Astrocyte (in vitro differentiated cells and primary cell): ENCODE results near the gene PTCH2. TPM values are rescaled to one million over a fixed set of nuclear protein-coding genes. Genes with fewer than 3 reads are reported as not detected.

ENCODE experiments used
- DNase-seq: peaks from one replicate; pipeline ENCODE4 v3.0.0-alpha.2; 2010; ENCODE audit warnings: low read depth
- FAIRE-seq: peaks from 2 replicates; lab custom pipeline; 2011; peaks lifted over from hg19 to GRCh38; lab: Jason Lieb, UNC
- H2AFZ ChIP-seq: 2 replicates; pipeline ENCODE4 v1.6.0; 2012; ENCODE audit warnings: low read depth, low read length, inconsistent platforms
- H3K27ac ChIP-seq: 2 replicates; pipeline ENCODE4 v1.5.1; 2011; ENCODE audit warnings: low read depth, low read length, inconsistent platforms
- H3K27me3 ChIP-seq: 2 replicates; pipeline ENCODE4 v1.6.0; 2011; ENCODE audit warnings: low read length, inconsistent platforms; ENCODE audit not compliant: insufficient read depth
- H3K36me3 ChIP-seq: 2 replicates; pipeline ENCODE4 v1.5.1; 2011; ENCODE audit warnings: low read length, inconsistent platforms; ENCODE audit not compliant: insufficient read depth
- H3K4me1 ChIP-seq: 2 replicates; pipeline ENCODE4 v1.5.1; 2011; ENCODE audit warnings: low read length, inconsistent platforms; ENCODE audit not compliant: insufficient read depth
- H3K4me2 ChIP-seq: 2 replicates; pipeline ENCODE4 v1.6.0; 2012; ENCODE audit warnings: low read length, inconsistent platforms
- H3K4me3 ChIP-seq: 2 replicates; pipeline ENCODE4 v1.5.1; 2011; ENCODE audit warnings: low read depth, mild to moderate bottlenecking, low read length, inconsistent platforms; ENCODE audit not compliant: insufficient read depth
- H3K79me2 ChIP-seq: 2 replicates; pipeline ENCODE4 v1.6.0; 2012; ENCODE audit warnings: mild to moderate bottlenecking, low read length, inconsistent platforms; ENCODE audit not compliant: insufficient read depth
- H3K9ac ChIP-seq: 2 replicates; pipeline ENCODE4 v1.6.0; 2012; ENCODE audit warnings: mild to moderate bottlenecking, low read length, inconsistent platforms
- H3K9me3 ChIP-seq: 2 replicates; pipeline ENCODE4 v1.5.1; 2012; ENCODE audit warnings: low read depth, mild to moderate bottlenecking, low read length, inconsistent platforms; ENCODE audit not compliant: insufficient read depth
- H4K20me1 ChIP-seq: 2 replicates; pipeline ENCODE4 v1.6.0; 2012; ENCODE audit warnings: low read length, inconsistent platforms; ENCODE audit not compliant: insufficient read depth
- H3K27ac Mint-ChIP-seq: one replicate; pipeline ENCODE4 v1.8.0; 2021; ENCODE audit warnings: mild to moderate bottlenecking, mixed read lengths; ENCODE audit not compliant: unreplicated experiment
- H3K27me3 Mint-ChIP-seq: one replicate; pipeline ENCODE4 v1.8.0; 2021; ENCODE audit warnings: low read depth, mixed read lengths; ENCODE audit not compliant: unreplicated experiment
- H3K36me3 Mint-ChIP-seq: one replicate; pipeline ENCODE4 v1.8.0; 2021; ENCODE audit warnings: low read depth, mixed read lengths; ENCODE audit not compliant: unreplicated experiment
- H3K4me1 Mint-ChIP-seq: one replicate; pipeline ENCODE4 v1.8.0; 2021; ENCODE audit warnings: low read depth, mixed read lengths; ENCODE audit not compliant: unreplicated experiment
- H3K4me3 Mint-ChIP-seq: one replicate; pipeline ENCODE4 v1.8.0; 2021; ENCODE audit warnings: mild to moderate bottlenecking, moderate library complexity, mixed read lengths; ENCODE audit not compliant: unreplicated experiment
- H3K9me3 Mint-ChIP-seq: one replicate; pipeline ENCODE4 v1.8.0; 2021; ENCODE audit warnings: mild to moderate bottlenecking, mixed read lengths; ENCODE audit not compliant: unreplicated experiment
- EZH2 ChIP-seq: IDR thresholded peaks from 2 replicates; pipeline ENCODE4 v1.6.1; 2012; ENCODE audit warnings: mild to moderate bottlenecking, low read length, inconsistent platforms; ENCODE audit not compliant: insufficient read depth
- total RNA-seq: library from RNA; stranded (reverse); gene quantifications from 2 replicates; pipeline ENCODE4 v1.2.1, GENCODE V29; 2021
- TF ChIP-seq, protein P1 (sequence below): IDR thresholded peaks from 2 replicates; pipeline ENCODE4 v1.5.1; 2011; ENCODE audit warnings: low read depth, mild to moderate bottlenecking, inconsistent platforms, low read length, moderate library complexity; ENCODE audit not compliant: insufficient read depth

PTCH2 gene
- total RNA-seq, 1 donor from 2014 or later: 0.89 TPM

DNA sequence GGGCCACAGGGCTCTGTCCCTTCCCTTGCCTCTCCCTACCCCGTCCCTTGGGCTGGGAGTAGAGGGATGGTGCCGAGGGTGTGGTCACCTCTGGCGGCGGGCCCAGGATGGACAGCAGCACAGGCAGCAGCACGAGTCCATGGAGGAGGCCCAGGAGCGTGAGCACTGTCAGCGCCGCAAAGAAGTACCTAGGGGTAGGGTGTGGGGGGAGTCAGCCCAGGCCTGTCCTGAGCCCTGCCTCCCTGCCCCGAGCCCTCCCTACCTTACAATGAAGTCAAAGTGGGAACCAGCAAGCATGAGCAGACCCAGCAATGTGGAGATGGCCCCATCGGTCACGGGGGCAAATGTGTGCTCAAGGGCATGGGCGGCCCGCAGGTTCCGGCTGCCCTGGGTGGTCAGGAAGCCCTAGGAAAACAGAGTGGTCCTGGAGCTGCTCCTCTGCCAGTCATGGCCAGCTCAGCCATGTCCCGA is 20.0 kb downstream of the PTCH2 start:
- no peaks in the 10 kb centered on the region for H3K79me2 ChIP-seq
- Mint-ChIP-seq H3K27me3 (peaks cover 2% of the 10 kb centered on the region), H3K9me3 (peaks cover 2% of the 10 kb centered on the region), H3K4me3 (no peak overlapping the region), H3K4me1 (peaks cover 4% of the 10 kb centered on the region), H3K36me3 (peaks cover 1% of the 10 kb centered on the region), H3K27ac (no peak overlapping the region)
- FAIRE-seq: no peak
- H3K9me3 ChIP-seq: no peaks in the 10 kb centered on the region
- H3K4me1 ChIP-seq: peaks cover 11% of the 10 kb centered on the region
- H3K9ac ChIP-seq: no peak overlapping the region
- no peak overlapping the region for H2AFZ ChIP-seq
- TF ChIP-seq, protein P1, sequence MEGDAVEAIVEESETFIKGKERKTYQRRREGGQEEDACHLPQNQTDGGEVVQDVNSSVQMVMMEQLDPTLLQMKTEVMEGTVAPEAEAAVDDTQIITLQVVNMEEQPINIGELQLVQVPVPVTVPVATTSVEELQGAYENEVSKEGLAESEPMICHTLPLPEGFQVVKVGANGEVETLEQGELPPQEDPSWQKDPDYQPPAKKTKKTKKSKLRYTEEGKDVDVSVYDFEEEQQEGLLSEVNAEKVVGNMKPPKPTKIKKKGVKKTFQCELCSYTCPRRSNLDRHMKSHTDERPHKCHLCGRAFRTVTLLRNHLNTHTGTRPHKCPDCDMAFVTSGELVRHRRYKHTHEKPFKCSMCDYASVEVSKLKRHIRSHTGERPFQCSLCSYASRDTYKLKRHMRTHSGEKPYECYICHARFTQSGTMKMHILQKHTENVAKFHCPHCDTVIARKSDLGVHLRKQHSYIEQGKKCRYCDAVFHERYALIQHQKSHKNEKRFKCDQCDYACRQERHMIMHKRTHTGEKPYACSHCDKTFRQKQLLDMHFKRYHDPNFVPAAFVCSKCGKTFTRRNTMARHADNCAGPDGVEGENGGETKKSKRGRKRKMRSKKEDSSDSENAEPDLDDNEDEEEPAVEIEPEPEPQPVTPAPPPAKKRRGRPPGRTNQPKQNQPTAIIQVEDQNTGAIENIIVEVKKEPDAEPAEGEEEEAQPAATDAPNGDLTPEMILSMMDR: no peak
- TF ChIP-seq EZH2: no peak
- no peak overlapping the region for H3K27ac ChIP-seq
- no peaks in the 10 kb centered on the region for H3K36me3 ChIP-seq
- no peak for DNase-seq
- H4K20me1 ChIP-seq: no peaks in the 10 kb centered on the region
- H3K4me3 ChIP-seq: no peak overlapping the region
- H3K4me2 ChIP-seq: no peak overlapping the region
- H3K27me3 ChIP-seq: no peaks in the 10 kb centered on the region

DNA sequence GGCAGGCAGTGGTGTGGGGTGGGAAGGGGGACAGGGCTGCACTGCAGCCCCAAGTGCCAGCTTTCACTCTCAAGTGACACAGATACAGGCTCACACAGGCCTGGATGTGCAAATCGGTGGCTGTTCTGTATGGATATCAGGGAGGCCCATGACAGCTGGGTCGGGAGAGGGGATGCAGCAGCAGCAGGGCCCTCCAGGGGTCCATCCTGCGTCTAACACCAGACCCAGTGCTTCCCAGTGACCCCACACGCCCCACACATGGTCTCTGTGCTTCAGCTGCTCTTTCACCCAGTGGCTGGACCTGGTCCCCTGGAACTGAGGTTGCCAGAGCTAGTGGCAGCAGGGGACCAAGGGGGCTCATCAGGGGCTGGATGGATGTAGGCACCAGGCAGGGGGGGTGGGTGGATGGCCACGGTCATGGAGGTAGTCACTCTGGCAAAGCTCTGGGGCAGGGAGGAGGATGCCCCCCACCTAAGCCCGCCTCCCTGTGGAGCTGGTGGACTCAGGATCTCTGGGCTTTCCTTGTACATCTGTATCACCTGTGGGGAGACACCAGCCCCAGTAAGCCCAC is 20.8 kb downstream of the PTCH2 start:
- Histone ChIP-seq H3K27me3 (no peaks in the 10 kb centered on the region), H3K79me2 (no peaks in the 10 kb centered on the region), H3K4me1 (peaks cover 11% of the 10 kb centered on the region), H3K4me3 (no peak overlapping the region), H3K9ac (no peak overlapping the region), H3K36me3 (no peaks in the 10 kb centered on the region), H3K27ac (no peak overlapping the region), H3K4me2 (no peak overlapping the region), H2AFZ (no peak overlapping the region), H4K20me1 (no peaks in the 10 kb centered on the region), H3K9me3 (no peaks in the 10 kb centered on the region)
- H3K4me3 Mint-ChIP-seq: no peak overlapping the region
- FAIRE-seq: no peak
- H3K27me3 Mint-ChIP-seq: peaks cover 2% of the 10 kb centered on the region
- TF ChIP-seq, protein P1: no peak
- no peak for TF ChIP-seq EZH2
- DNase-seq: no peak
- H3K4me1 Mint-ChIP-seq: peaks cover 8% of the 10 kb centered on the region
- no peak overlapping the region for H3K27ac Mint-ChIP-seq
- peaks cover 5% of the 10 kb centered on the region for H3K9me3 Mint-ChIP-seq
- peaks cover 2% of the 10 kb centered on the region for H3K36me3 Mint-ChIP-seq

DNA sequence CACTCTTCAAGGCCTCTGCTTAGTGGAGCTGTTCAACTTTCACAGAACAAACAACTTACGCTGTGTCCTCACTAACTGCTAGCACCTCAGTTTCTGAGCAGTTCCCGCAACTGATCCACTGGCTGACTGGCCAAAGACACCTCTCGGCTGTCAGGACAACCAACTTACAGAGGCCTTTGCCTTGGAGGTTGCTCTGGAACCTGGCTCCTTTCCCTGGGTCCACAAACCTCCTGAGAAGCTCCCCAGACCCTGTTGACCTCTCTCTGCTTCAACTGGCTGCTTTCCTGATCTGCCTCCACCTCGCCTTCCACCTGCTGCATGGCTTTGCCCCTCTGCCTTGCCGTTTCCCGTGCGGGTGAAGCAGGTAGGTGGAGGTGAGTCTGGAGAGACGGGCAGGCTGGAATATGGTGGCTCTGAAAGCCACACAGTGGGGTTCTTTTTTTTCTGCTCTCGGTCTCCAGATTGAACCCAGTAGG is 21.8 kb downstream of the PTCH2 start:
- no peak for FAIRE-seq
- H3K79me2 ChIP-seq: no peaks in the 10 kb centered on the region
- peaks cover 3% of the 10 kb centered on the region for H3K36me3 ChIP-seq
- H3K4me1 Mint-ChIP-seq: peaks cover 8% of the 10 kb centered on the region
- no peaks in the 10 kb centered on the region for H4K20me1 ChIP-seq
- H3K27me3 ChIP-seq: no peaks in the 10 kb centered on the region
- H3K4me3 Mint-ChIP-seq: no peak overlapping the region
- no peak overlapping the region for H3K27ac ChIP-seq
- no peak overlapping the region for H3K9ac ChIP-seq
- H3K9me3 Mint-ChIP-seq: peaks cover 4% of the 10 kb centered on the region
- H3K4me2 ChIP-seq: no peak overlapping the region
- H3K36me3 Mint-ChIP-seq: peaks cover 2% of the 10 kb centered on the region
- H2AFZ ChIP-seq: no peak overlapping the region
- TF ChIP-seq, protein P1: no peak
- no peak for TF ChIP-seq EZH2
- H3K27me3 Mint-ChIP-seq: peaks cover 2% of the 10 kb centered on the region
- H3K4me1 ChIP-seq: peaks cover 11% of the 10 kb centered on the region
- H3K9me3 ChIP-seq: no peaks in the 10 kb centered on the region
- no peak for DNase-seq
- H3K27ac Mint-ChIP-seq: no peak overlapping the region
- no peak overlapping the region for H3K4me3 ChIP-seq
